Cerebellar nuclear complex (tissue), 1 donor: Measurements from ENCODE around the gene GLIS2.
"Not testable (repeated sequence)": the region's sequence is repeated elsewhere in the genome, so short reads cannot be mapped to it uniquely, and the experiment has no call there.

Experiments
- DNase-seq, 2 experiments: peaks; one replicate each; lab custom pipeline; 2025; lab: John Stamatoyannopoulos, UW

GLIS2 gene

GRCh38 chr16:4320571-4321137, 4.8 kb downstream of the GLIS2 start:
- no peak for DNase-seq

GRCh38 chr16:4321286-4322120, 5.6 kb downstream of the GLIS2 start:
- no peak for DNase-seq

- no peak for DNase-seq
Measured at GRCh38 chr16:4322121-4323052, 6.5 kb downstream of the GLIS2 start.

GRCh38 chr16:4323071-4323844, 7.4 kb downstream of the GLIS2 start:
- no peak for DNase-seq

GRCh38 chr16:4323845-4324488, 8.1 kb downstream of the GLIS2 start:
- no peak for DNase-seq

GRCh38 chr16:4324492-4325252, 8.8 kb downstream of the GLIS2 start:
- DNase-seq = no peak

- no peak for DNase-seq
Measured at GRCh38 chr16:4325253-4325758, 9.4 kb downstream of the GLIS2 start.

GRCh38 chr16:4327386-4328045, 11.6 kb downstream of the GLIS2 start:
- DNase-seq = no peak

GRCh38 chr16:4328046-4328781, 12.3 kb downstream of the GLIS2 start:
- peak; percentile 37 to 64 for DNase-seq

GRCh38 chr16:4328782-4329775, 13.2 kb downstream of the GLIS2 start:
- no peak for DNase-seq

- DNase-seq = no peak
Measured at GRCh38 chr16:4330277-4330874, 14.5 kb downstream of the GLIS2 start.

GRCh38 chr16:4332083-4332482, 16.2 kb downstream of the GLIS2 start:
- no peak for DNase-seq

GRCh38 chr16:4332623-4333307, 16.9 kb downstream of the GLIS2 start:
- no peak for DNase-seq

- no peak for DNase-seq
Measured at GRCh38 chr16:4333308-4333638, 17.4 kb downstream of the GLIS2 start.

- DNase-seq = not testable (repeated sequence)
Measured at GRCh38 chr16:4333714-4334113, 17.8 kb downstream of the GLIS2 start.

GRCh38 chr16:4334724-4335495, 19.0 kb downstream of the GLIS2 start:
- DNase-seq = no peak
